SK-N-SH treated with all-trans-retinoic acid at 6 μM for 48 hours (cell line): ENCODE measurements around the gene ARHGAP33.

Source experiments
- ARNTL ChIP-seq: fragments of 450-650 bp; formaldehyde crosslinking; IDR thresholded peaks from 2 replicates; pipeline ENCODE4 v1.5.0; 2020; ENCODE audit warnings: low read depth, mild to moderate bottlenecking, moderate library complexity, borderline replicate concordance
- BACH2 ChIP-seq: fragments of 250-450 bp; sonication (Bioruptor Pico); IDR thresholded peaks from 2 replicates; pipeline ENCODE4 v1.9.0; 2021; ENCODE audit warnings: mild to moderate bottlenecking, borderline replicate concordance
- CSDC2 ChIP-seq: fragments of 250-450 bp; sonication (Bioruptor Pico); IDR thresholded peaks from 2 replicates; pipeline ENCODE4 v1.5.0; 2020; ENCODE audit warnings: mild to moderate bottlenecking, moderate library complexity
- GLIS3 ChIP-seq: fragments of 250-450 bp; sonication (Bioruptor Pico); IDR thresholded peaks from 2 replicates; pipeline ENCODE4 v1.5.0; 2020; ENCODE audit warnings: mild to moderate bottlenecking, moderate library complexity
- SNAI2 ChIP-seq: fragments of 250-450 bp; sonication (Bioruptor Pico); IDR thresholded peaks from 2 replicates; pipeline ENCODE4 v1.5.0; 2020; ENCODE audit warnings: mild to moderate bottlenecking, moderate library complexity
- TOX ChIP-seq: fragments of 250-450 bp; sonication (Bioruptor Pico); IDR thresholded peaks from 2 replicates; pipeline ENCODE4 v1.8.0; 2021; ENCODE audit warnings: mild to moderate bottlenecking, moderate library complexity, borderline replicate concordance
- ZFP30 ChIP-seq: fragments of 450-650 bp; formaldehyde crosslinking; IDR thresholded peaks from 2 replicates; pipeline ENCODE4 v1.5.0; 2022; ENCODE audit warnings: mild to moderate bottlenecking, moderate library complexity
- TF ChIP-seq, protein P1 (sequence below): fragments of 250-450 bp; sonication (Bioruptor Pico); IDR thresholded peaks from 2 replicates; pipeline ENCODE4 v1.5.1; 2021; ENCODE audit warnings: mild to moderate bottlenecking, moderate library complexity
- TF ChIP-seq, protein P2 (sequence below): fragments of 250-450 bp; sonication (Bioruptor Pico); IDR thresholded peaks from 2 replicates; pipeline ENCODE4 v1.8.0; 2020; ENCODE audit warnings: mild to moderate bottlenecking, moderate library complexity, borderline replicate concordance

DNA sequence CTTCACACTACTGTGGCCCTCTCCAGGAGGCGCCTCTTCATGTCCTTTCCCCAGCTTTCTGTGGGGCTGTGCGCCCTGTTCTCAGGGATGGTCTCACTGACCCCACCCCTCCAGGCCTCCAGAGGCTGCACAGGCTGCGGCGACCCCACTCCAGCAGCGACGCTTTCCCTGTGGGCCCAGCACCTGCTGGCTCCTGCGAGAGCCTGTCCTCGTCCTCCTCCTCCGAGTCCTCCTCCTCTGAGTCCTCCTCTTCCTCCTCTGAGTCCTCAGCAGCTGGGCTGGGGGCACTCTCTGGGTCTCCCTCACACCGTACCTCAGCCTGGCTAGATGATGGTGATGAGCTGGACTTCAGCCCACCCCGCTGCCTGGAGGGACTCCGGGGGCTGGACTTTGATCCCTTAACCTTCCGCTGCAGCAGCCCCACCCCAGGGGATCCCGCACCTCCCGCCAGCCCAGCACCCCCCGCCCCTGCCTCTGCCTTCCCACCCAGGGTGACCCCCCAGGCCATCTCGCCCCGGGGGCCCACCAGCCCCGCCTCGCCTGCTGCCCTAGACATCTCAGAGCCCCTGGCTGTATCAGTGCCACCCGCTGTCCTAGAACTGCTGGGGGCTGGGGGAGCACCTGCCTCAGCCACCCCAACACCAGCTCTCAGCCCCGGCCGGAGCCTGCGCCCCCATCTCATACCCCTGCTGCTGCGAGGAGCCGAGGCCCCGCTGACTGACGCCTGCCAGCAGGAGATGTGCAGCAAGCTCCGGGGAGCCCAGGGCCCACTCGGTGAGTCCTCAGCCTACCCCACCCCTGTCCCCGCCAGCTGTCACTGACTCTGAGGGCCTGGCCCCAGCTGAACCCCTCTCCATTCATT, 11.2 kb downstream of the ARHGAP33 start:
- TF ChIP-seq, protein P1, sequence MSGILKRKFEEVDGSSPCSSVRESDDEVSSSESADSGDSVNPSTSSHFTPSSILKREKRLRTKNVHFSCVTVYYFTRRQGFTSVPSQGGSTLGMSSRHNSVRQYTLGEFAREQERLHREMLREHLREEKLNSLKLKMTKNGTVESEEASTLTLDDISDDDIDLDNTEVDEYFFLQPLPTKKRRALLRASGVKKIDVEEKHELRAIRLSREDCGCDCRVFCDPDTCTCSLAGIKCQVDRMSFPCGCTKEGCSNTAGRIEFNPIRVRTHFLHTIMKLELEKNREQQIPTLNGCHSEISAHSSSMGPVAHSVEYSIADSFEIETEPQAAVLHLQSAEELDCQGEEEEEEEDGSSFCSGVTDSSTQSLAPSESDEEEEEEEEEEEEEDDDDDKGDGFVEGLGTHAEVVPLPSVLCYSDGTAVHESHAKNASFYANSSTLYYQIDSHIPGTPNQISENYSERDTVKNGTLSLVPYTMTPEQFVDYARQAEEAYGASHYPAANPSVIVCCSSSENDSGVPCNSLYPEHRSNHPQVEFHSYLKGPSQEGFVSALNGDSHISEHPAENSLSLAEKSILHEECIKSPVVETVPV (CRISPR knock-in tag) = no peak
- TF ChIP-seq, protein P2, sequence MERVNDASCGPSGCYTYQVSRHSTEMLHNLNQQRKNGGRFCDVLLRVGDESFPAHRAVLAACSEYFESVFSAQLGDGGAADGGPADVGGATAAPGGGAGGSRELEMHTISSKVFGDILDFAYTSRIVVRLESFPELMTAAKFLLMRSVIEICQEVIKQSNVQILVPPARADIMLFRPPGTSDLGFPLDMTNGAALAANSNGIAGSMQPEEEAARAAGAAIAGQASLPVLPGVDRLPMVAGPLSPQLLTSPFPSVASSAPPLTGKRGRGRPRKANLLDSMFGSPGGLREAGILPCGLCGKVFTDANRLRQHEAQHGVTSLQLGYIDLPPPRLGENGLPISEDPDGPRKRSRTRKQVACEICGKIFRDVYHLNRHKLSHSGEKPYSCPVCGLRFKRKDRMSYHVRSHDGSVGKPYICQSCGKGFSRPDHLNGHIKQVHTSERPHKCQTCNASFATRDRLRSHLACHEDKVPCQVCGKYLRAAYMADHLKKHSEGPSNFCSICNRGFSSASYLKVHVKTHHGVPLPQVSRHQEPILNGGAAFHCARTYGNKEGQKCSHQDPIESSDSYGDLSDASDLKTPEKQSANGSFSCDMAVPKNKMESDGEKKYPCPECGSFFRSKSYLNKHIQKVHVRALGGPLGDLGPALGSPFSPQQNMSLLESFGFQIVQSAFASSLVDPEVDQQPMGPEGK = no peak
- TF ChIP-seq TOX (CRISPR knock-in tag) (no peak), ZFP30 (CRISPR knock-in tag) (no peak), ARNTL (no peak), BACH2 (CRISPR knock-in tag) (no peak), GLIS3 (CRISPR knock-in tag) (no peak), SNAI2 (CRISPR knock-in tag) (no peak), CSDC2 (no peak)
